GM21360 (cell line): Measurements from ENCODE around the gene FOXL2NB.
A peak's percentile ranks its signal among the peaks of the same experiment; 100 is the strongest.

ENCODE experiments used
- ATAC-seq: cut with Tn5 transposase; IDR thresholded peaks from one replicate; pipeline ENCODE4 v1.9.1; 2021; ENCODE audit warnings: mild to moderate bottlenecking, moderate library complexity; ENCODE audit not compliant: unreplicated experiment

The FOXL2NB gene

GRCh38 chr3:138928727-138929372 is 18.2 kb upstream of the FOXL2NB start:
- no peak for ATAC-seq

GRCh38 chr3:138933068-138933668 is 13.8 kb upstream of the FOXL2NB start:
- no peak for ATAC-seq

GRCh38 chr3:138933981-138934691 is 12.9 kb upstream of the FOXL2NB start:
- ATAC-seq = no peak

- no peak for ATAC-seq
Observed at GRCh38 chr3:138935505-138935862, 11.5 kb upstream of the FOXL2NB start.

- peak; percentile 83 for ATAC-seq
Observed at GRCh38 chr3:138935863-138936740, 10.9 kb upstream of the FOXL2NB start.

- no peak for ATAC-seq
Observed at GRCh38 chr3:138936741-138937689, 10.0 kb upstream of the FOXL2NB start.

- ATAC-seq = no peak
Observed at GRCh38 chr3:138937690-138938055, 9.3 kb upstream of the FOXL2NB start.

GRCh38 chr3:138938056-138938876 is 8.8 kb upstream of the FOXL2NB start:
- ATAC-seq = no peak

- no peak for ATAC-seq
Observed at GRCh38 chr3:138938877-138939560, 8.0 kb upstream of the FOXL2NB start.

- ATAC-seq = no peak
Observed at GRCh38 chr3:138939561-138940241, 7.3 kb upstream of the FOXL2NB start.

- ATAC-seq = no peak
Observed at GRCh38 chr3:138940446-138940845, 6.6 kb upstream of the FOXL2NB start.

GRCh38 chr3:138941259-138941885 is 5.6 kb upstream of the FOXL2NB start:
- ATAC-seq = no peak

- no peak for ATAC-seq
Observed at GRCh38 chr3:138942271-138942670, 4.7 kb upstream of the FOXL2NB start.

- ATAC-seq = no peak
Observed at GRCh38 chr3:138942861-138943623, 4.0 kb upstream of the FOXL2NB start.

GRCh38 chr3:138943724-138944653 is 3.0 kb upstream of the FOXL2NB start:
- no peak for ATAC-seq

- ATAC-seq = no peak
Observed at GRCh38 chr3:138944654-138944928, 2.4 kb upstream of the FOXL2NB start.
